ENCODE measurements around the gene C11orf65.

Gene C11orf65

DNA sequence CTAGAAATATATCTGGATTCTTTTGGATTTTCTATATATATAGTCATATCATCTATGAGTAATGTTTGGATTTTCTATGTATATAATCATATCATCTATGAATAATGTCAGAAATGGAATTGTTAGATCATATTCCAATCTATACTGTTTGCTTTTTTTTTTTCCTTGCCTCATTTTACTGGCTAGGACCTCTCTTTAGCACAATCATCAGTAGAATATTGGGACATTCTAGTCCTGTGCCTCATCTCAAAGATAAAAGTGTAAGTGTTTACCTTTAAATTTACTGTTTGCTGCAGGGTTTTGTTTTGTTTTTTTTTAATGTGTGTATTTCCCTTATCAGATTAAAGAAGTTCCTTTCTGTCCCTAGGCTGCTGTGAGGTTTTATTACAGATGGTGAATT, 97.0 kb downstream of the C11orf65 start:
- TF ChIP-seq, protein P1, sequence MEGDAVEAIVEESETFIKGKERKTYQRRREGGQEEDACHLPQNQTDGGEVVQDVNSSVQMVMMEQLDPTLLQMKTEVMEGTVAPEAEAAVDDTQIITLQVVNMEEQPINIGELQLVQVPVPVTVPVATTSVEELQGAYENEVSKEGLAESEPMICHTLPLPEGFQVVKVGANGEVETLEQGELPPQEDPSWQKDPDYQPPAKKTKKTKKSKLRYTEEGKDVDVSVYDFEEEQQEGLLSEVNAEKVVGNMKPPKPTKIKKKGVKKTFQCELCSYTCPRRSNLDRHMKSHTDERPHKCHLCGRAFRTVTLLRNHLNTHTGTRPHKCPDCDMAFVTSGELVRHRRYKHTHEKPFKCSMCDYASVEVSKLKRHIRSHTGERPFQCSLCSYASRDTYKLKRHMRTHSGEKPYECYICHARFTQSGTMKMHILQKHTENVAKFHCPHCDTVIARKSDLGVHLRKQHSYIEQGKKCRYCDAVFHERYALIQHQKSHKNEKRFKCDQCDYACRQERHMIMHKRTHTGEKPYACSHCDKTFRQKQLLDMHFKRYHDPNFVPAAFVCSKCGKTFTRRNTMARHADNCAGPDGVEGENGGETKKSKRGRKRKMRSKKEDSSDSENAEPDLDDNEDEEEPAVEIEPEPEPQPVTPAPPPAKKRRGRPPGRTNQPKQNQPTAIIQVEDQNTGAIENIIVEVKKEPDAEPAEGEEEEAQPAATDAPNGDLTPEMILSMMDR (conservative IDR thresholded peaks at IDR 0.05; ENCODE audit: low read depth, low read length) = no peak
- H3K4me3 ChIP-seq (ENCODE audit: low read length) = no peak overlapping the region
- DNase-seq (ENCODE audit: low read depth) = no peak

DNA sequence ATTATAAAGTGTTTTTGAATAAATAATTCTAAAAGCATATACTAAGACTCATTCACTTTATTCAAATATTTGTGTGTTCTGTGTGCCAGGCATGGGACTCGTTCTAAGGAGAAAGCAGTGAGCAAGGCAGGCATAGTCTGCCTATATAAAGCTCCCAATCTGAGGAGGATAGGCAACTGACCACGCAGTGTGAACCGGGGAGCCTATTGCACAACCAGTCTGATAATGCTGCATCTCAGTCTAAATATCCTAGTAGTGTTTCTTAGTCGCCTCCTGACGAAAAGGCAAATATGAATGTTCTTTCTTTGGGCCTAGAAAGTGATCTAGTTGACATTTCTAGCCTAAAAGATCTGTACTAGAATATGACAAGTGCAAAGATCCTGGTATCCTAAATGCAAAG, 98.3 kb downstream of the C11orf65 start:
- H3K4me3 ChIP-seq (ENCODE audit: low read length) = no peak overlapping the region
- TF ChIP-seq, protein P1 (conservative IDR thresholded peaks at IDR 0.05; ENCODE audit: low read depth, low read length) = no peak
- no peak for DNase-seq (ENCODE audit: low read depth)

DNA sequence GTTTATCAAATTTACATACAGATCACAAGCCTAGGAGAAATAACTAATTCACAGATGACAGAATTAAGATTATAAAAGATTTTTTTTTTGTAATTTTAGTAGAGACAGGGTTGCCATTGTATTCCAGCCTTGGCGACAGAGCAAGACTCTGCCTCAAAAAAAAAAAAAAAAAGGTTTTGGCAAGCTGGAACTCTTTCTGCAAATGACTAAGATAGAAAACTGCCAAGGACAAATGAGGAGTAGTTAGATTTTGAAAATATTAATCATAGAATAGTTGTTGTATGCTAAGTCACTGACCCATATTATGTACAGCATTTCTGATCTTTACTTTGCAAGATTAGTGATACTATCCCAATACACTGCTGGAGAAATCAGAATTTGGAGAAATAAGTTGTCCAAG, 99.2 kb downstream of the C11orf65 start:
- no peak for DNase-seq (ENCODE audit: low read depth)
- H3K4me3 ChIP-seq (ENCODE audit: low read length) = no peak overlapping the region
- TF ChIP-seq, protein P1 (conservative IDR thresholded peaks at IDR 0.05; ENCODE audit: low read depth, low read length) = no peak

DNA sequence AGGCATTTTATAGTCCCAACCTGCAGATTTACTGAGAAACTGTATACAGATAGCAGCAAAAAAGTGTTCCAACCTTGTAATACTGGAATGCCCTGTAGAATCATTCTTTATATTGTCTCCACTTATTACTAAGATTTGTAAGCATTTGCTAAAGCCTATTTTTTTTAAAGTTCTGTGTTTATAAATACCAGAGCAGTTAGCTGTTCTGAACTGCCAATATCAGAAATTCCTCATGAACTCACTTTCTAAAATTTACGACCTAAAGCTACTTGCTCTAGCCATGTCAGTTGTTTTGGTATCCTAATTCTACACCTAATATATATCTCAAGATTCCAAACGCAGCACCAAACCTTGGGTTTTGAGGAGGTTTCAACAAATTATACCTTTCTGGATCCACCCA, 103.2 kb downstream of the C11orf65 start:
- no peak overlapping the region for H3K4me3 ChIP-seq (ENCODE audit: low read length)
- no peak for DNase-seq (ENCODE audit: low read depth)
- TF ChIP-seq, protein P1 (conservative IDR thresholded peaks at IDR 0.05; ENCODE audit: low read depth, low read length) = no peak

DNA sequence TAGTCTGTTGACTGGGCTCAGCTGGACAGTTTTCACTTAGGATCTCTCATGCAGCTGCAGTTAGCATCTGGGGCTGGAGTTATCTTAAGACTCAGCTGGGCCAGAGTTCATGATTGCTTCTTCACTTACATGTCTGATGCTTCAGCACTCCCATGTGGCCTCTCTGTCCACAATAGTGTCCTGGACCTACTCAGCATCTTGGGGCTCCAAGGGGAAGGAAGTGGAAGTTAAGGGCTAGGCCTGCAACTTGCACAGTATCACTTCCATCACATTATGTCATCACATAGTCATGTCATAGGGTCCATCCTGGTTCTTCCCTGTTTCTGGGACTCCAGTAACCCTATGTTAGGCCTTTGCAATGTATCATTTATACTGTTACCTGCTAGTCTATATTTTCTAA, 115.9 kb downstream of the C11orf65 start:
- TF ChIP-seq, protein P1 (conservative IDR thresholded peaks at IDR 0.05; ENCODE audit: low read depth, low read length) = no peak
- H3K4me3 ChIP-seq (ENCODE audit: low read length) = no peak overlapping the region
- DNase-seq (ENCODE audit: low read depth) = no peak

DNA sequence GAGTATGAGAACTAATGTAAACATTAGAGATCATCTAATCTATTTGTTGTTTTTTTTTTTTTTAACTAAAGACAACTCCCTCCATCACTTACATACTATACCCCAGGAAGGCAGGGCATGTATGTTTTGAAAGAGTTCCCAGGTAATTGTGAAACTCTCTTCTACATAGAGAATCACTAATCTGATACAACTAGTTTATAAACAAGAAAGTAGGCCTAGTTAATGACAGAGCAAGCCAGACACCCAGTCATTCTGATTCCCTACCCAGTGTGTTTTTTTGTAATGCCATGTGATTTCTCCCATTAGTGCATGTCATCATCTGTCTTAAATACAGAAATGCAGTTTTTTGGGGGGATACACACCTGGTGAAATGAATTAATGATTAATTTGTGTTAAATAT, 120.9 kb downstream of the C11orf65 start:
- DNase-seq (ENCODE audit: low read depth) = no peak
- TF ChIP-seq, protein P1 (conservative IDR thresholded peaks at IDR 0.05; ENCODE audit: low read depth, low read length) = no peak
- no peak overlapping the region for H3K4me3 ChIP-seq (ENCODE audit: low read length)

DNA sequence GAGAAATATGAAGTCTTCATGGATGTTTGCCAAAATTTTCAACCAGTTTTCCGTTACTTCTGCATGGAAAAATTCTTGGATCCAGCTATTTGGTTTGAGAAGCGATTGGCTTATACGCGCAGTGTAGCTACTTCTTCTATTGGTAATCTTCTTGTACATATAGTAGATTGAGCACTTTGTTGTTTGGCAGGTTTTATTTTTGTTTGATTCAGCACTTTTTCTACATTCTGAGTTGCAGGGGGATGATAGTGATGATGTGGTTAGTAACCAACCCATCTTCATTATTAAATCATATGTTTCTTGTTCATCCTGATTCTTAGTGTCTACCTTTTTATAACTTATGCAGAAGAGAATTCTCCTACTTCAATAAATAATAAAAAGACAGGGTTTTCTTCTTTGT, 121.6 kb downstream of the C11orf65 start:
- TF ChIP-seq, protein P1 (conservative IDR thresholded peaks at IDR 0.05; ENCODE audit: low read depth, low read length) = no peak
- DNase-seq (ENCODE audit: low read depth) = no peak
- no peak overlapping the region for H3K4me3 ChIP-seq (ENCODE audit: low read length)
